Fibroblast of gingiva (primary cell): ENCODE measurements around the gene MMAB.

ENCODE experiments used
- DNase-seq: peaks from one replicate; pipeline ENCODE4 v3.0.0-alpha.2; 2011; ENCODE audit warnings: low read depth

Gene MMAB

GRCh38 chr12:109573029-109573913 is at the start of gene MMAB, which contains the start of gene MVK:
Gene MMAB (minus strand): TSS chr12:109573504. CDS start chr12:109573480, 24 bp downstream.
Gene MVK (plus strand): TSS chr12:109573794. CDS start chr12:109574823, 1,029 bp downstream.
- peak; percentile 99 for DNase-seq

DNA sequence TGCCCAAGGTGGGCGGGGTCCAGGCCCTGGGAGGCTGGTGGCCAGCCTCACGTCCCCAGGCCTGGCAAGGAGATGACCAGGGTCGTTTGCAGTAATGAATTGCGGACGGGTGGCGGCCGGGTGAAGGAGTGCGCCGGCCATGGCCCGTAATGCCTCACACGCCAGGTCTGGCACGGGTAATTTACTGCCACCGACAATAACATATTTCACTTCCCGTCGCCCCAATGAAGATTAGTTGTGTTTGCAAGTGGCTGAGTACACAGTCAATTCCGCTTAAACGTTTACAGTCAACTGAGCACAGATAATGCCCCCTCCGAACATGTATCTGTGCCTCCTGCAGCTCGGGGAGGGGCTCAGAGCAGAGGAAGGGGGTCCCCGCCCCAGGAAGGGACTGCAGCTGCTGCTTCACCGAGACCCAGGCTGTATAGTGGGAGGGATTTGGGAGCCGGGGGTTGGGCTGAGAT is 48.6 kb upstream of the MMAB start:
- no peak for DNase-seq

DNA sequence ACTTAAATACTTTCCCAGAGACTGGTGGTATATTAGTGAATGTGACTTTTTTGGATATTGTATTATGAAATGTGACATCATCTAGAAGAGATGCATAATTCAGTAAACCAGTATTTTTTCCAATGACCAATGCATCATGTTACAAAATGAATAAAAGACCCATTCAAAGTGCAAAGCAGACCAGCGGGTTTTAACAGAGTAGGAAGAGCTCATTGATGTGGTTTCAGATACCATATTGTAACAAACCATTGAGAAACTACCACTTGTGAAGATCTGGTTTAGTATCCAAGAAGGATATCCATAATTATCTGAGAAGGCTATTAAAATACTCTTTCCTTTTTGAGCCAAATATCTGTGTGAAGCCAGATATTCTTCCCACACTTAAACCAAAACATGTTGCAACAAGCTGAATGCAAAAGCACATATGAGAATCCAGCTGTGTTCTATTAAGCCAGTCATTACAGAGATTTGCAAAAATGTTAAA is 47.9 kb upstream of the MMAB start:
- DNase-seq, result peak; percentile 69

GRCh38 chr12:109619002-109619604 is 45.8 kb upstream of the MMAB start:
- DNase-seq, result no peak

DNA sequence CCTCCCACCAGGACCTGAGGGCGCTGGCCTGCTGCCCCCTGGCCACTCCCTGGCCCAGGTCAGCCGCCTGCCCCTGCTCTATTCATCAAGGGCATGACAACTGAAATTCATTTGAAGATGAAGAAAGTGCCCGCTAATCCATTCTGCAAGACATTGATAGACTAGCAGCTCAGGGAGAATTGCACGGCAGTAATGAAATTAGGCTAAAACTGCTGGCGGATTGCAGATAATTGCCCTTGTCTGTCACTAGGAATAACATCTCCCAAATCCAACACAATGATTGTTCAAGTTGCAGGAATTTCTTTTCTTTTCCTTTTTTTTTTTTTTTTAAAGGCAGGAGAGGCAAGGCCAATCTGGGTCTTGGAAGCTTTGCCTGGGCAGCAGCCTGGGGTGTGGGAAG is 44.8 kb upstream of the MMAB start:
- no peak for DNase-seq

GRCh38 chr12:109617491-109617890 is 44.2 kb upstream of the MMAB start:
- no peak for DNase-seq

- no peak for DNase-seq
Measured at GRCh38 chr12:109615556-109616229, 42.4 kb upstream of the MMAB start.

- no peak for DNase-seq
Measured at GRCh38 chr12:109613649-109614455, 40.5 kb upstream of the MMAB start.

- no peak for DNase-seq
Measured at GRCh38 chr12:109612975-109613502, 39.7 kb upstream of the MMAB start.

DNA sequence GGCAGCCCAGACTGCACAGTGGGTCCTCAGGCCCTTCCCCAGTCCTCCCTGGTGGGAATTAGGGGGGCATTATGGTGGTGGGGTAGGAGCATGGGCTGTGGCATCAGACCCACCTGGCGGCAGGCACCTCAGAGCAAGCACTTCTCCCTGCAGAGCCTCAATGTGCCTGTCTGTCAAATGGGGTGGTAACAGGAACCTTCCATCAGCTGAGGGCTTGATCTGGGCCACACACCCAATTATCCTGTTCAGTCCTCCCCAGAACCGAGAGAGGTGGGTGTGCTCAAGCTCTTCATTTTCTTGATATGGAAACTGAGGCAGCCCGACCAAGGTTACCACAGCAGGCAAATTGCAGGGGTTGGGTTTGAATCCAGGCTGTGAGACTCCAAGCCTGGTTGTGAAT is 38.7 kb upstream of the MMAB start:
- DNase-seq, result no peak

- DNase-seq, result no peak
Measured at GRCh38 chr12:109611223-109611622, 37.9 kb upstream of the MMAB start.

DNA sequence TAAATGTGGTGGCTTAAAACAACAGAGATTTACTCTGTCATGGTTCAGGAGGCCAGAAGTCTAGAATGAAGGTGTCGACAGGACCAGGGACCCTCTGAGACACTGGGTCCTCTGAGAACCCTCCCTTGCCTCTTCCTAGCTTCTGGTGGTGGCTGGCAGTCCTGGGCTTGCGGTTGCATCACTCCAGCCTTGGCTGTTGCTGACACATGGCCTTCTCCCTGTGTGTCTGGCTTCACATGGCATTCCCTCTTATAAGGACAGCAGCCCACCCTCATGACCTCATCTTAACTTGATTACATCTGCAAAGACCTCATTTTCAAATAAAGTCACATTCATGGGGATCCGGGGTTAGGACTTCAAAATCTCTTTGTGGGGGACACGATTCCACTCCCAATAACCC is 37.2 kb upstream of the MMAB start:
- DNase-seq, result no peak

DNA sequence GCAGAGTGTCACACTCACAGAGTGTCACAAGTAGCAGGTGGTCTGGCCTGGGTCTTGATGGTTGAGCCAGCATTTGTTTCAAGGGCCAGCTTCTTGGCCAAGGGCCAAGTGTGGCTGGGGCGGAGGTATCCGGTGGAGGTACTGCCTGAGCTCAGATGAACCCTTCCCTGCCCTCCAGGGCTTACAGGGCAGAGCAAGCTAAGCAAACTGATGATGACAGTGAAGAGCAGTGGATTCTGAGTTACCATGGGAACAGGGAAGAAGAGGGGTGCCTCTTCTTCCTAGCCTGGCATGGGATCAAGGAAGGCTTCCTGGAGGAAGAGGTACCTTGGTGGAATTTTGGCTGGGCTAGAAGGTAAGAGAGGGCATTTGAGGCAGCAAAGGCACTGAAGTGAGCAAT is 36.0 kb upstream of the MMAB start:
- DNase-seq, result no peak

DNA sequence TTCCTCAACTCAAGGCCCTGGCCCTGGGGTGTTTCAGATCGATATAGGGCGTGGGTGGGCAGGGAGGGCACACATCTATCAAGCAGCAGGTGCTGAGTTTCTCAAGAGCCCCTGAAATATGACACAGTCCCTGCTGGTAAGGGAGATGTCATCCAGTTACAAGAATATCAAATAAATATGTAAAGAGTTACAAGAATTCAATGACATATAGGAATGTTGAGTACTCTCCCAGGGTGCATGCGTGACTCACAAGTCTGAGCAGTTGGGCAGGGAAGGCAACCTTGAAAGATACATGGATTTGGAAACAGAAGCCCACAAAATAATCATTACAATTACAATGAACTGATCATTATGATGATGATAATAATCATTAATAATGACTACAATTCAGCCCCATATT is 35.5 kb upstream of the MMAB start:
- no peak for DNase-seq

GRCh38 chr12:109608270-109608669 is 35.0 kb upstream of the MMAB start:
- no peak for DNase-seq

- no peak for DNase-seq
Measured at GRCh38 chr12:109607618-109608017, 34.3 kb upstream of the MMAB start.

DNA sequence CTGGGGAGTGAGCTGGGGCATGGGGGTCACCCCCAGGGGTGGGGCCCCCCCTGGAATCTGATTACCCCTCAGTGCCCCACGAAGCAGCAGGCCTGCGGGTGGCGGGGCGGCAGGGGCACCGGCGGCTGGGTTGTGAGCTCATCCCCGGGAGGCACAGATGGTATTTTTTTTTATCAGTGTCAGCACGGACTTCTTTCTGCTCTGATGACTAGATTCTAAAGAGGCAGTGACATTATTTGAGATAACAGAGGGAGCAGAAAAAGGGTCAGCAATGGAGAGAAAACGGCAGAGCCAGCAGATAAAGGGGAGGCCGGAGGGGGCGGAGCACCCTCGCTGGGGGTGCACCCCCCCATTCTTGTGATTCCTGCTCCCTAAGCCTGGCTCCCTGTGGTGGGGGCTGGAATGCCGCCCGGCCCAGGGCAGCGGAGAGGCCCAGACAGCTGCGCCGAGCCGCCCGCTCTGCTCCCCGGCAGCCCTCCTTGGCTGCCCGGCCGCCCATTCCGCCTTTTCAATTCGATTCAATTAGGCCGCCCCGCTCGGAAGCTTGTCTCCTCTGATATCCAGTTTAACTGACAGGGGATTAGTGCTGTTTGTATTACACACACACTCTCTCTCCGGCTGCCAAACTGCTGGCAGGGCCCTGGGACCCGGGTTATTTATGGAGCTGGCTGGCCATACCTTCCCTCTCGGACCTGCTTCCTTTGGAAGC is 33.2 kb upstream of the MMAB start:
- DNase-seq, result no peak

- DNase-seq, result no peak
Measured at GRCh38 chr12:109605599-109606228, 32.4 kb upstream of the MMAB start.

- DNase-seq, result no peak
Measured at GRCh38 chr12:109605016-109605415, 31.7 kb upstream of the MMAB start.

GRCh38 chr12:109604132-109604585 is 30.9 kb upstream of the MMAB start:
- DNase-seq, result no peak
